Activated CD4-positive, alpha-beta T cell treated with anti-CD3 and anti-CD28 coated beads, Interleukin-2, amount 10 ng/mL, durations not matched to agents 24 days and 14 days (primary cell): ENCODE data around the gene FRMD3. TPM values are rescaled to one million over a fixed set of nuclear protein-coding genes. Genes with fewer than 3 reads are reported as not detected.

Experiments used
- DNase-seq: peaks from one replicate; pipeline ENCODE4 v3.0.0; 2022
- H3K27ac Mint-ChIP-seq: one replicate; pipeline ENCODE4 v1.8.0; 2022; ENCODE audit warnings: mild to moderate bottlenecking, mixed read lengths
- H3K27me3 Mint-ChIP-seq: one replicate; pipeline ENCODE4 v1.8.0; 2022; ENCODE audit warnings: mixed read lengths
- H3K36me3 Mint-ChIP-seq: one replicate; pipeline ENCODE4 v1.8.0; 2022; ENCODE audit warnings: low read depth, mild to moderate bottlenecking, mixed read lengths
- H3K4me1 Mint-ChIP-seq: one replicate; pipeline ENCODE4 v1.8.0; 2021; ENCODE audit warnings: mixed read lengths
- H3K4me3 Mint-ChIP-seq: one replicate; pipeline ENCODE4 v1.8.0; 2022; ENCODE audit warnings: mild to moderate bottlenecking, moderate library complexity, mixed read lengths
- H3K9me3 Mint-ChIP-seq: one replicate; pipeline ENCODE4 v1.8.0; 2021; ENCODE audit warnings: mixed read lengths
- intact Hi-C: fragments of 100-400 bp; cut with micrococcal nuclease; formaldehyde crosslinking; loops from one replicate; pipeline ENCODE4 v1.15.1; 2023
- total RNA-seq: library from RNA; stranded (reverse); gene quantifications from 2 replicates; pipeline ENCODE4 v1.2.3, GENCODE V29; 2022

The FRMD3 gene
- total RNA-seq, 1 donor from 2014 or later = 0.30 TPM

- no peaks in the 10 kb centered on the region for H3K9me3 Mint-ChIP-seq
- H3K4me3 Mint-ChIP-seq = no peak overlapping the region
- H3K36me3 Mint-ChIP-seq = no peaks in the 10 kb centered on the region
- H3K27ac Mint-ChIP-seq = no peak overlapping the region
- no peaks in the 10 kb centered on the region for H3K4me1 Mint-ChIP-seq
- peaks cover 2% of the 10 kb centered on the region for H3K27me3 Mint-ChIP-seq
- intact Hi-C loops = no loop called here
- DNase-seq = no peak
Observed at GRCh38 chr9:83405759-83406158, 132.4 kb downstream of the FRMD3 start.

- intact Hi-C loops = no loop called here
- Mint-ChIP-seq H3K36me3 (no peaks in the 10 kb centered on the region), H3K27ac (no peak overlapping the region), H3K4me1 (no peaks in the 10 kb centered on the region), H3K4me3 (no peak overlapping the region), H3K27me3 (peaks cover 2% of the 10 kb centered on the region), H3K9me3 (no peaks in the 10 kb centered on the region)
- no peak for DNase-seq
Observed at GRCh38 chr9:83403527-83404238, 134.5 kb downstream of the FRMD3 start.

- no peak overlapping the region for H3K4me3 Mint-ChIP-seq
- no peak overlapping the region for H3K27ac Mint-ChIP-seq
- H3K27me3 Mint-ChIP-seq = peaks cover 2% of the 10 kb centered on the region
- intact Hi-C loops = no loop called here
- H3K36me3 Mint-ChIP-seq = no peaks in the 10 kb centered on the region
- H3K9me3 Mint-ChIP-seq = no peaks in the 10 kb centered on the region
- no peak for DNase-seq
- H3K4me1 Mint-ChIP-seq = no peaks in the 10 kb centered on the region
Observed at GRCh38 chr9:83401328-83401900, 136.8 kb downstream of the FRMD3 start.

GRCh38 chr9:83396813-83397212 is 141.4 kb downstream of the FRMD3 start:
- no peaks in the 10 kb centered on the region for H3K36me3 Mint-ChIP-seq
- H3K27me3 Mint-ChIP-seq = peaks cover 2% of the 10 kb centered on the region
- no peaks in the 10 kb centered on the region for H3K4me1 Mint-ChIP-seq
- no peak overlapping the region for H3K4me3 Mint-ChIP-seq
- no peak for DNase-seq
- no peaks in the 10 kb centered on the region for H3K9me3 Mint-ChIP-seq
- no peak overlapping the region for H3K27ac Mint-ChIP-seq
- intact Hi-C loops = no loop called here

GRCh38 chr9:83396342-83396741 is 141.9 kb downstream of the FRMD3 start:
- no peak for DNase-seq
- H3K36me3 Mint-ChIP-seq = no peaks in the 10 kb centered on the region
- no peak overlapping the region for H3K4me3 Mint-ChIP-seq
- H3K27me3 Mint-ChIP-seq = peaks cover 2% of the 10 kb centered on the region
- intact Hi-C loops = no loop called here
- H3K4me1 Mint-ChIP-seq = no peaks in the 10 kb centered on the region
- H3K9me3 Mint-ChIP-seq = no peaks in the 10 kb centered on the region
- no peak overlapping the region for H3K27ac Mint-ChIP-seq

- intact Hi-C loops = no loop called here
- Mint-ChIP-seq H3K36me3 (no peaks in the 10 kb centered on the region), H3K27ac (no peak overlapping the region), H3K4me3 (no peak overlapping the region), H3K27me3 (no peaks in the 10 kb centered on the region), H3K9me3 (no peaks in the 10 kb centered on the region), H3K4me1 (no peaks in the 10 kb centered on the region)
- DNase-seq = no peak
Observed at GRCh38 chr9:83392228-83392627, 146.0 kb downstream of the FRMD3 start.

- no peaks in the 10 kb centered on the region for H3K9me3 Mint-ChIP-seq
- H3K27ac Mint-ChIP-seq = no peak overlapping the region
- H3K4me1 Mint-ChIP-seq = no peaks in the 10 kb centered on the region
- H3K36me3 Mint-ChIP-seq = no peaks in the 10 kb centered on the region
- DNase-seq = no peak
- intact Hi-C loops = no loop called here
- H3K27me3 Mint-ChIP-seq = no peaks in the 10 kb centered on the region
- H3K4me3 Mint-ChIP-seq = no peak overlapping the region
Observed at GRCh38 chr9:83388346-83388745, 149.9 kb downstream of the FRMD3 start.

GRCh38 chr9:83387401-83388185 is 150.6 kb downstream of the FRMD3 start:
- no peak overlapping the region for H3K4me3 Mint-ChIP-seq
- intact Hi-C loops = no loop called here
- no peak for DNase-seq

GRCh38 chr9:83385317-83385716 is 152.9 kb downstream of the FRMD3 start:
- no peaks in the 10 kb centered on the region for H3K9me3 Mint-ChIP-seq

More at GRCh38 chr9:83387401-83388185, 150.6 kb downstream of the FRMD3 start:
- H3K9me3 Mint-ChIP-seq = no peaks in the 10 kb centered on the region
- H3K36me3 Mint-ChIP-seq = no peaks in the 10 kb centered on the region
- H3K27ac Mint-ChIP-seq = no peak overlapping the region
- no peaks in the 10 kb centered on the region for H3K27me3 Mint-ChIP-seq
- no peaks in the 10 kb centered on the region for H3K4me1 Mint-ChIP-seq

GRCh38 chr9:83384214-83384613 is 154.0 kb downstream of the FRMD3 start:
- Mint-ChIP-seq H3K27ac (no peak overlapping the region), H3K4me1 (no peaks in the 10 kb centered on the region), H3K9me3 (no peaks in the 10 kb centered on the region), H3K4me3 (no peak overlapping the region), H3K27me3 (no peaks in the 10 kb centered on the region), H3K36me3 (no peaks in the 10 kb centered on the region)
- DNase-seq = no peak
- intact Hi-C loops = no loop called here

More at GRCh38 chr9:83385317-83385716, 152.9 kb downstream of the FRMD3 start:
- intact Hi-C loops = no loop called here
- Mint-ChIP-seq H3K4me1 (no peaks in the 10 kb centered on the region), H3K36me3 (no peaks in the 10 kb centered on the region), H3K27me3 (no peaks in the 10 kb centered on the region), H3K27ac (no peak overlapping the region), H3K4me3 (no peak overlapping the region)
- DNase-seq = no peak

GRCh38 chr9:83383034-83383433 is 155.2 kb downstream of the FRMD3 start:
- no peak for DNase-seq

GRCh38 chr9:83382421-83382820 is 155.8 kb downstream of the FRMD3 start:
- no peaks in the 10 kb centered on the region for H3K9me3 Mint-ChIP-seq
- no peaks in the 10 kb centered on the region for H3K27me3 Mint-ChIP-seq
- no peaks in the 10 kb centered on the region for H3K4me1 Mint-ChIP-seq
- intact Hi-C loops = no loop called here
- no peak overlapping the region for H3K4me3 Mint-ChIP-seq
- no peak for DNase-seq
- H3K27ac Mint-ChIP-seq = no peak overlapping the region
- H3K36me3 Mint-ChIP-seq = no peaks in the 10 kb centered on the region

More at GRCh38 chr9:83383034-83383433, 155.2 kb downstream of the FRMD3 start:
- Mint-ChIP-seq H3K9me3 (no peaks in the 10 kb centered on the region), H3K27me3 (no peaks in the 10 kb centered on the region), H3K4me3 (no peak overlapping the region), H3K4me1 (no peaks in the 10 kb centered on the region), H3K27ac (no peak overlapping the region), H3K36me3 (no peaks in the 10 kb centered on the region)
- intact Hi-C loops = no loop called here

GRCh38 chr9:83379045-83379444 is 159.2 kb downstream of the FRMD3 start:
- no peak for DNase-seq
- intact Hi-C loops = no loop called here
- Mint-ChIP-seq H3K4me1 (no peaks in the 10 kb centered on the region), H3K9me3 (no peaks in the 10 kb centered on the region), H3K4me3 (no peak overlapping the region), H3K36me3 (no peaks in the 10 kb centered on the region), H3K27ac (no peak overlapping the region), H3K27me3 (no peaks in the 10 kb centered on the region)

- H3K9me3 Mint-ChIP-seq = no peaks in the 10 kb centered on the region
- no peaks in the 10 kb centered on the region for H3K4me1 Mint-ChIP-seq
- DNase-seq = no peak
- no peak overlapping the region for H3K27ac Mint-ChIP-seq
- no peaks in the 10 kb centered on the region for H3K27me3 Mint-ChIP-seq
- no peak overlapping the region for H3K4me3 Mint-ChIP-seq
- intact Hi-C loops = no loop called here
- no peaks in the 10 kb centered on the region for H3K36me3 Mint-ChIP-seq
Observed at GRCh38 chr9:83372957-83373356, 165.2 kb downstream of the FRMD3 start.
